Activated CD4-positive, alpha-beta T cell treated with anti-CD3 and anti-CD28 coated beads, Interleukin-2, Interleukin-6, amounts not matched to agents 100 ng/mL and 50 ng/mL, durations not matched to agents 16 hours and 8 hours (primary cell): ENCODE results near the gene SCNN1A.

Experiments
- DNase-seq: peaks from one replicate; pipeline ENCODE4 v3.0.0-alpha.2; 2020

Gene SCNN1A

DNA sequence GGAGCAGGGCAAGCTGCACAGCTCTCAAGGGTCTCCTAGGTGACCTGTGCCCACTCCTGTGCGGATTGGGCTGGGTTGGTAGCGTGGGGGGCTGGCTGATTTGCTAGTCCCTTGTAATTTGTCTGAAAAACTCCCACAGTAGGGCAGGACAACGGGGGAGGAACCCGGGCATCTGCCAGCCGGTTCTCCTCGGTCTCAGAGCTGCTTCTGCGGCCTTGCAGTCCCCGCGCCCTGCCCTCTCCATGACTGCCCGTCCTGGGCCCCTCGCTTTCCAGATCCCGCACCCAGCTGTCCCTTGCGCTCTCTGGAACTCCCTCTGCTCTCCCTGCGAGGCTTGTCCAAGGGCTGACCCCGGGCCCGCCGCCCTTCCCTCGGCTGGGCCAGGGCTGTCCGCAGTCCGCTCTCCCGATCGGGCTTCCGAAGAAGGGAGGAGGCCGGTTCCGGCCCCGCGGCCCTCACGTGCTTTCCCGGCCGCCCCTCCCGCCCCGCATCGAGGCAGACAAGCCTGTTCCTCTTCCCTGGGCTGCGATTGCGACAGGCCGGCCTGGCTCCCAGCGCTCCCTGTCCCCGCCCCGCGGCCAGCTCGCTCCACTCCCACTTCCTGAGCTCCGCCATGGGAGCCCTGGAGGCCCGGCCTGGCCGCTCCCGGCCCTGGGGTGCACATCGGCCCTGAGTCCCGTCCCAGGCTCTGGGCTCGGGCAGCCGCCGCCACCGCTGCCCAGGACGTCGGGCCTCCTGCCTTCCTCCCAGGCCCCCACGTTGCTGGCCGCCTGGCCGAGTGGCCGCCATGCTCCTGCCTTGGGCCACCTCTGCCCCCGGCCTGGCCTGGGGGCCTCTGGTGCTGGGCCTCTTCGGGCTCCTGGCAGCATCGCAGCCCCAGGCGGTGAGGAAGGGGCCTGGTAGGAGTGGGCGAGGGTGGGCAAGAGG is 8.5 kb upstream of the SCNN1A start, which contains the start of gene LTBR:
TSS of gene LTBR (plus strand) at position 591 of the 927 bp plus-strand sequence. CDS start at position 788, 197 bp downstream.
- DNase-seq: no peak

GRCh38 chr12:6382982-6383381 is 7.6 kb upstream of the SCNN1A start:
- DNase-seq: no peak

- no peak for DNase-seq
These were observed 7.0 kb upstream of the SCNN1A start for GRCh38 chr12:6382371-6382770.

GRCh38 chr12:6380141-6381121 is 5.1 kb upstream of the SCNN1A start:
- DNase-seq: no peak

GRCh38 chr12:6378709-6379472 is 3.5 kb upstream of the SCNN1A start:
- DNase-seq: no peak

DNA sequence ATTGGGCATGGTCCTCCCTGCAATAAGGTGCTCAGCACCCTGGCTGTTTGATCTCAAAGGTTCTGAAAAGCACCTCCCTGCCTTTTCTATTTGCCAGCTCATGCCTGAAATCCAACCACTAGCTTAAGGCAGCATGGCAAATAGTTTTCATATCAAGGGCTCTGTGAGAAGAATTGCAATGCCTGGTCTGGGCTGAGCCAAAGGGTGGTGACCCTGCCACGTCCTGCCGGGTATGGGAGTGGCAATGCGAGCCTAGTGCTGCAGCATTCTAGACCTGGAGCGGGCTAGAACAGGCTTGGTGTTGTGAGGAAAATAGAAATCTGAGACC is 2.3 kb upstream of the SCNN1A start:
- DNase-seq: no peak

- DNase-seq: no peak
These were observed 1.7 kb upstream of the SCNN1A start for GRCh38 chr12:6376870-6377666.

GRCh38 chr12:6376079-6376869 is 911 bp upstream of the SCNN1A start:
- no peak for DNase-seq

GRCh38 chr12:6374786-6375160 is 590 bp downstream of the SCNN1A start:
- no peak for DNase-seq

GRCh38 chr12:6374028-6374785 is 1.2 kb downstream of the SCNN1A start:
- no peak for DNase-seq

DNA sequence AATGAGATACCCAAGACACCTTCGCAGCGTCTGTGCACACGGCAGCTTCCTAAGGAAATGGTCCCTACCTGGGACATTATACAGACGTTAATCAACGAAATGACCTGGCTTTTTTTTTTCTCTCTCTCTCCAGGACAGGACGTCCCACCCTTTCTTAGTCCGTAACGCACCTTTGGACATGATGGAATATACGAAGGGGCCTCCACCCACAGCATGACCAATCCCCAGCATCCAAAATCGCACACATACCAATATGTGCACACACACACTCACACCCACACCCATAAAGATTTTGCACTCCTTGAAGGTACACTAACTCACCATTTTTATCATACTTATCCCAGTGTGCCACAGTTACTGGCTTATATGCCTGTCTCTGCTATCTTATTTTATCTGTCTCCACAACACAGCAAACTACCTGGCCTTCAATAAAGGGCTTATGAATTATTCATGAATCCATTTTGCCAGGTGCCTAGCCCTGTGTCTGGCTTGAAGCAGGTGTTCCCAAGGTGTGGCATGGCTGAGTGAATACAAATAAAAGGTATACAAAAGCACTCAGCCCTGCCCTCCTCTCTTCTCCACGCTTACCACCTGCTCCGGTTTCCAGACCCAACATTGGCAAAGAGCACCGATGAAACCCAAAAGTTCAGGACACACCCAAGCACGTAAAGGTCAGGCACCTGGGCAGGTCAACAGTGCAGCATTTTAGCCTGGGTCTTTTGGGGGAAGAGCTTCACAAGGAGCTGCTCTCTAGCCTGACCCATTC is 2.2 kb downstream of the SCNN1A start:
- no peak for DNase-seq

DNA sequence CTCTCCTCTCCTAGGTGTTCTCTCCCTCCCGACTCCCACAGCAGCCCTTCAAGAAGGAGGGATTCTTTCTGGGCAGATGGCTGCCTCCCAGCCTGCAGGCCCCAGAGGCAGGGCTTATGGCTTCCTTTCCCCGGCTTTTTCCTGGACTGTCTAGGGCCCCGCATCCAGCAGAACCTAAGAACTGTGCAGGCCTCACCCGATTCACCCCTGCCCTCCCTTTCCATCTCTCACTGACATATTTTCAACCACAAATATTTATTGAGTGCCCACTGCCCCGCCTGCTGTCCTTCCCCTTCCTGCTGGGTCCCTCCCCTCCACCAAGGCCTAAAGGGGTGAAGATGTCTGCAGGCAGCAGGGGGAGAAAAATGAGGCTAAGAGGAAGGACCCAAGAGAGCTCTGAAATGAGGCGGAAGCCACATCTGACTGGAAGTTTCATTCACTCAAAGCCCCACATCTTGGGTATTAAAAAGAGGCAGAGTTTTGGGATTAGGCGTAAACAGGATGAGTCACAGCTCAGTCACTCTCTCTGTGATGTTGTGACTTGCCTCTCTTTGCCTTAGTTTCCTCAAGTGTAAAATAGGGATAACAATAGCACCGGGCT is 2.9 kb downstream of the SCNN1A start:
- peak; percentile 17 for DNase-seq

DNA sequence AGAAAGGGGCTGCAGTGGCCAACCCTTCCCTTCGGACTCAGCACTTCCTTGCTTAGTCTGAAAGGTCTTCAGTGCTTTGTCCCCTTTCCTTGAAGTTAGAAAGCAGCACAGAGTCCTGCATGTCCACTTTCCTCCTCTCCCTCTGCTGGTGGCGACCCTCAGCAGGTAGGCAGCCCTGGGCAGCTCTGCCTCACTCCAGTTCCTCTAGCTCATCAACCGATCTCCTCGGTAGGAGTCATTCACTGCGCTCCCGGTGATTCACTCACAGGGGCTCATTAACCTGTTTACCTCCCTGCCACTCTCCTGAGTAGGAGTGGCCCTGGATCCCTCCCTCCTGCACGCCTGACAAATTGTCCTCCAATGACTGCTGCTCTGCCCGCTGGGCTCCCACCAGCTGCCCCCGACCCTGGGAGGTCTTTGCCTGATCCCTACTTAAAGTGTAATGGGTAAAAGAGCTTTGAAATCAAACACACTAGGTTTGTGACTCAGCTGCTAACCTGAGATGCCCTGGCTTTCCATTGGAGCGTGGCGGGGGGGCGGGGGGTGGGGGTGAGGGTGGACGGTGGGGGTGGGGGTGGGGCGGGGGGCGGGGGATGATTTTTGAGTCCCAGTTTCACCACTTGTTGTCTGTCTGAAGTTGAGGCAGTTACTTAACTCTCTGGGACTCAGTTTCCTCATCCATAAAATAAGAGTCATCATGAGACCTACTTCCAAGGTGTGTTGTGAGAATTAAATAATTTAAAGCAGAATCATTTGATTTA is 4.2 kb downstream of the SCNN1A start:
- no peak for DNase-seq

DNA sequence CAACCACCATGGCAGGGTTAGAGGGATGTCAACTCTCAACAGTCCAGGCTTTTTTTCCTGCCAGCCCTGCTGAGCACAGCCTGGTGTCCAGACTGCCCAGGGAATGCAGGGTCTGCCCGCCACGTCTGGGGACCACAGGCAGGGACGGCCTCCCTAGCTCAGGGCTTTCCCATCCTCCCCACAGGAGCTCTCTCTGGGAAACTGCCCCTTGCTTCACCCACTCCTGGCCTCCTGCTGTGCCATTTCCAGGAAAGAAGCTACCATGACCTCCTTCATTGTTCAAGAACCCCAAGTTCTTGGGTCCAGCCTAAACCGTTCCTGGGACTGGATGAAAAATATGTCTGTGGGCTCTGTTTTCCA is 4.8 kb downstream of the SCNN1A start:
- no peak for DNase-seq

DNA sequence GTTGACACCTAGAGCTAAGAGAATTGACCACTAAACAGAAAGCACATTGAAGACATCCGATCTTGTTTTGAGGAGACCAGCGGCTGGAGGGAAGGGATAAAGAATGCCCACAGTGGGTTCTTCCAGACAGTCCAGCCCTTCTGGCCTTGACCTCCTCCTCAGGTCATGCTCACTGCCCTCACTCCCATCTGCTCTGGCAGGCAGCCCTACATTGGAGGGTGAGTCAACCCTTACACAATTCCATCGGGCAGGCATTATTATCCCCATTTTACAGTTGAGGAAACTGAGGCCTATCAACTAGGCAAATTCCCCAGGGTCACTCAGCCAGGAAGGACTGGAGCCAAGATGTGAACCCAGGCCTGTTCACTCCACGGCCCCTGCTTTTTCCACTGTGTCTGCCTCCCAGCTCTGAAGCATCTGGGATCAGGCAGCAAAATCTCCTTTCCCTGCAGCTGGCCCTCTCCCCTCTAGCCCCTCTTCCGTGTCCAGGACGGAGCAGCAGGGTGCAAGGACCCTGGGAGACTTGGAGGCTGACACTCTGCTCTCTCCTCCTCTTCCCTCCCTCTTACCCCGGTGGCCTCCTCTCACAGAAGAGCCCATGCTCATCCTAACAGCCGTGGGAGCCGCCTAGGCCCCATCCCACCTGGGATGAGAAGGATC is 5.3 kb downstream of the SCNN1A start:
- no peak for DNase-seq

DNA sequence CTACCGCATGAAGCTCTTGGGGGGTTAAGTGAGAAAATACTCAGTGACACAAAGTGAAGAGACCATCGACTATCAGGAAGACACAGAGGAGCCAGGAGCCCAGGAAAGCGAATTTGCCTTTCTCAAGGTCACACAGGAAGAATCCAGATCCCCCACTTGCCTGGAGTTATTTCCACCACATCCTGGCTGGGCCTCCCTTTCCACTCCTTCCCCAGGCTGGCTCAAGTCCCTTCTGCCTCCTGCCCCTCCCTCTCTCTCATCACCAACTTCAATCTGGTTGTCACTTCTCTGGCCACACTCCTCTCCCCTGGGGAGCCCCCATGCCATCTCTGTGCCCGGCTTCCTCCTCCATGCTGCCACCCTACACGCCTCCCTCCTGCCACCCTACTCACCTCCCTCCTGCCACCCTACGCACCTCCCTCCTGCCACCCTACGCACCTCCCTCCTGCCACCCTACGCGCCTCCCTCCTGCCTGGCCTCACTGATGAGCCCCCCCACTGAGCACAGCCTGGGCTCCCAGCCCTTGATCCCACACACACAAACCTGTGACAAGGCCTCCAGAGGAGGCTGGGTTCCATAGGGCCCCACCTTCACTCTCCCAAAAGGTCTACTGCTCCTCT is 6.3 kb downstream of the SCNN1A start:
- no peak for DNase-seq
